ENCODE measurements around the gene ADAMTS2. TPM values are rescaled to one million over a fixed set of nuclear protein-coding genes. Genes with fewer than 3 reads are reported as not detected.

The ADAMTS2 gene
- total RNA-seq, 1 donor from 2014 or later: not detected

DNA sequence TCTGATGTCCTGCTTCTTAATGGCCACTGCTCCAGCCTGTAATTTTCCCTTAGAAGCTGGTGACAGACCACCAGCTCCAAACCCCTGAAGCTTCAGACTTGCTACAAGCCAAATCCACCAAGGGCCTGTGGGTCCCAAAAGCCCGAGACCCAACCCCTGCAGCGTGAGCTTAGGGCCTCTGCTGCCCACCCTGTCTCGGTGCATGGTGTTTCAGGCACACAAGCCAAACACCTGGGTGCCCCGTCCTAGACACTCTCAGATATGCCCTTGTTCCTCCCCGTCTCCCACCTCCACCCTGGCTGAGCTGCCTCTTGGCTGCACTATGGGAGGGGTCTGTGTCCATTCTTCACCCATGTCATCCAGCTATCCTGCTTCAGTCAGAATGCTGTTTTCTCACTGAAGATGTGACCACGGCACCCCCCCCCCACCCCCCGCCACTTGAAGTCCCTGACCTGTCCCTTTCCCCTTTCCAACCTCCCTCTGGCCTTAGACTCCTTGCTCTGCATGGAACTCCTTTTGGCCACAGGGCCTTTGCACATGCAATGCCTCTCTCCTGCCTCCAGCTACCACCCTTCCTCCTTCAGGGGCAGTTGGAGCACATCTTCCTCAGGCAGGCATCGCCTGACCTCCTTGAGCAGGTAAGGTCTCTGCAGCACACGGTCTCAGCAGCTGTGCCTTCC, 229.3 kb downstream of the ADAMTS2 start:
- no peaks in the 10 kb centered on the region for H3K27me3 Mint-ChIP-seq
- TF ChIP-seq, protein P1, sequence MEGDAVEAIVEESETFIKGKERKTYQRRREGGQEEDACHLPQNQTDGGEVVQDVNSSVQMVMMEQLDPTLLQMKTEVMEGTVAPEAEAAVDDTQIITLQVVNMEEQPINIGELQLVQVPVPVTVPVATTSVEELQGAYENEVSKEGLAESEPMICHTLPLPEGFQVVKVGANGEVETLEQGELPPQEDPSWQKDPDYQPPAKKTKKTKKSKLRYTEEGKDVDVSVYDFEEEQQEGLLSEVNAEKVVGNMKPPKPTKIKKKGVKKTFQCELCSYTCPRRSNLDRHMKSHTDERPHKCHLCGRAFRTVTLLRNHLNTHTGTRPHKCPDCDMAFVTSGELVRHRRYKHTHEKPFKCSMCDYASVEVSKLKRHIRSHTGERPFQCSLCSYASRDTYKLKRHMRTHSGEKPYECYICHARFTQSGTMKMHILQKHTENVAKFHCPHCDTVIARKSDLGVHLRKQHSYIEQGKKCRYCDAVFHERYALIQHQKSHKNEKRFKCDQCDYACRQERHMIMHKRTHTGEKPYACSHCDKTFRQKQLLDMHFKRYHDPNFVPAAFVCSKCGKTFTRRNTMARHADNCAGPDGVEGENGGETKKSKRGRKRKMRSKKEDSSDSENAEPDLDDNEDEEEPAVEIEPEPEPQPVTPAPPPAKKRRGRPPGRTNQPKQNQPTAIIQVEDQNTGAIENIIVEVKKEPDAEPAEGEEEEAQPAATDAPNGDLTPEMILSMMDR (IDR thresholded peaks at IDR 0.05): no peak
- DNase-seq (no peak), ATAC-seq (ENCODE audit: low read depth) (no peak)
- POLR2A ChIA-PET: no interaction called here
- CTCF ChIA-PET: no interaction called here
- H3K36me3 Mint-ChIP-seq (ENCODE audit: low read depth): no peaks in the 10 kb centered on the region
- H3K27ac Mint-ChIP-seq: no peak overlapping the region
- H3K9me3 Mint-ChIP-seq: peaks cover 15% of the 10 kb centered on the region
- no peak overlapping the region for H3K4me3 Mint-ChIP-seq
- intact Hi-C loops (cut with micrococcal nuclease): no loop called here
- H3K4me1 Mint-ChIP-seq: no peaks in the 10 kb centered on the region

DNA sequence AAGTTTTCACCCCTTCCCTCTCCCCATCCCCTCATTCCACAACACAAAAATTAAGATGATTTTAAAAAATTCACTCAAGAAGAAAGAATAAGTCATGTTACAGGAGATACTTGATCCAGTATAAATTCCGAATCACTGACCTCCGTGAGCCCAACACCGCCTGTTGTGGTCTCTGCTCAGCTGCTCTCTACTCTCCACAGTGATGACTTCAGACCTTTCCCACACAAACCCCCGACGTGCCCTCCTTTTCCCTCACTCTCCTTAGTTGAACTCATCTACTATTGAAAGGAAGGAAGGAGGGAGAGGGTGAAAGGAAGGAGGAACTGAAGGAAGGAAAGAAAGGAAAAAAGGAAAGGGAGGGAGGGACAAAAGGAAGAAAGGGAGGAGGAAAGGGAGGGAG, 230.0 kb downstream of the ADAMTS2 start:
- ATAC-seq (ENCODE audit: low read depth): no peak
- Mint-ChIP-seq H3K27me3 (no peaks in the 10 kb centered on the region), H3K27ac (no peak overlapping the region), H3K36me3 (ENCODE audit: low read depth) (no peaks in the 10 kb centered on the region), H3K4me1 (no peaks in the 10 kb centered on the region), H3K4me3 (no peak overlapping the region), H3K9me3 (peaks cover 15% of the 10 kb centered on the region)
- intact Hi-C loops (cut with micrococcal nuclease): no loop called here
- TF ChIP-seq, protein P1 (IDR thresholded peaks at IDR 0.05): no peak
- no peak for DNase-seq
- ChIA-PET CTCF (no interaction called here), POLR2A (no interaction called here)

DNA sequence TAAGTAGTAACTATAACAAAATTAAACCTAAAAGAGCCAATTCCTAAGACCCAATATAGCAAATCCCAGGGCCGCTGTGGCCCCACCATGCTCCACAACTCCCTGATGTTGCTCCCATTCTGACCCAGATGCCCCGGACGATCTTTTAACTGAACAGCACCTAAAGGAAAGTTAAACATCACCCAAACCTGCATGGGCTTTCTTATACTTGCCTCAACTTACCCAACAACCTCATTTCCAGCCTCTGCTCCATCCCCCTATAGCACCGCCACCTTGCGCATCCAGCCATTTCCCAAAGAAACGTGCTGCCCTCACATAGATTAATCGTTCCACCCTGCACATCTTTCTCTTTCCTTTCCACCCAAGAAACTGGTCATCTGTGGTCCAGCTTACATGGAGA, 230.5 kb downstream of the ADAMTS2 start:
- Mint-ChIP-seq H3K9me3 (peaks cover 15% of the 10 kb centered on the region), H3K4me1 (no peaks in the 10 kb centered on the region), H3K4me3 (no peak overlapping the region), H3K27ac (no peak overlapping the region), H3K27me3 (no peaks in the 10 kb centered on the region), H3K36me3 (ENCODE audit: low read depth) (no peaks in the 10 kb centered on the region)
- TF ChIP-seq, protein P1 (IDR thresholded peaks at IDR 0.05): no peak
- ChIA-PET POLR2A (no interaction called here), CTCF (no interaction called here)
- DNase-seq (no peak), ATAC-seq (ENCODE audit: low read depth) (no peak)
- intact Hi-C loops (cut with micrococcal nuclease): no loop called here

DNA sequence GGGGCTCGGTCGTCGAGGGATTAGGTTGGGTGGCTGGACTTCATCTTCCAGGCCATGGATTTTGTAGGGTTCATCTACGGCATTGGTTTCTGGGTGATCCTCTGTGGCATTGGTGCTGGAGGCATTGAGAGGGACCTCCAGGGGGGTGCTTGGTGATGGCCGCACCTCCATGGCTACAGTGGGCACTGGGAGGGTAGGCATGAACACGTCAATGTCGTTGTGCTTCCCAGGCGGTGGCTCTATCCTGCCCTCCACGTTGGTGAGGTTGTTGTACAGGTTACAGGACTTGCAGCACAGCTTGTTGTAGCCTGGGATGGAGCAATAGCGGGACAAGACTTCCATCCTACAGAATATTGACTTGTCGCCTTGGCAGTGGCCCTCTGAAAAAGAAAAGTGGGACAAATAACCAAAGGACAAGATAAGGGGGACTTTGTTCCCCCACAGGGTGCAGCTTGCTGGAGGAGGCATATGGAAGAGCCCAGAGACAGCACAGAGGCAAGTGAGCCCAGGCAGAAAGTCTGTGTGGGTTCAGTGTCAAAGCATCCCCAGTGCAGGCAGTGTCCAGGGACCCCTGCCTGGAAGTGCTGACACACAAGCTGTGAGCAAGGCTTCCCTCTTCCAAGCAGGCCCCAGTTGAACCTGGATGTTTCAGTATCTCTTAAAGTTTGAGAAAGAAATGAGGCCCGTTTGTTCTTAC, 231.2 kb downstream of the ADAMTS2 start:
- ATAC-seq (ENCODE audit: low read depth) (no peak), DNase-seq (no peak)
- POLR2A ChIA-PET: no interaction called here
- no peak overlapping the region for H3K27ac Mint-ChIP-seq
- no peaks in the 10 kb centered on the region for H3K36me3 Mint-ChIP-seq (ENCODE audit: low read depth)
- H3K4me3 Mint-ChIP-seq: no peak overlapping the region
- no peaks in the 10 kb centered on the region for H3K27me3 Mint-ChIP-seq
- no peaks in the 10 kb centered on the region for H3K4me1 Mint-ChIP-seq
- TF ChIP-seq, protein P1 (IDR thresholded peaks at IDR 0.05): no peak
- peaks cover 15% of the 10 kb centered on the region for H3K9me3 Mint-ChIP-seq
- CTCF ChIA-PET: no interaction called here
- intact Hi-C loops (cut with micrococcal nuclease): no loop called here

DNA sequence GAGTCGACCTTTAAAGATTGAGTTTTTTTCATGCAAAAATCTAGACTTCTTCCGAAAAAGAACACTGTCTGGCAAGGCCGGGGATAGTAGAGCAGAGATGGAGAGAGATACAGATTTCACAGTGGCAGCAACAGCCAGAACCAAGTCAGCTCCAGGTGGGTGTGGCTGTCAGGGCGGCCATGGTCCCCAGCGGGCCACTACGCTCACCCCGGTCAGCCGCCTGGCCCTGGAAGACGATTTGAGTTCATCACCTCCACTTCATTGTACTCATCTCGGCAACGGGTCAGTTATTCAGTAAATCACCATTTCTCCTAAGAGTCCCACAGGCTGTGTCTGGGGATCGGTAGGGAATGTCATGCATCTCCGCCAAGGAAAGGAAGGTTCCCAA, 232.1 kb downstream of the ADAMTS2 start:
- Mint-ChIP-seq H3K4me1 (no peaks in the 10 kb centered on the region), H3K27ac (no peak overlapping the region), H3K4me3 (no peak overlapping the region), H3K27me3 (no peaks in the 10 kb centered on the region), H3K9me3 (peaks cover 15% of the 10 kb centered on the region), H3K36me3 (ENCODE audit: low read depth) (no peaks in the 10 kb centered on the region)
- no peak for ATAC-seq (ENCODE audit: low read depth)
- ChIA-PET CTCF (no interaction called here), POLR2A (no interaction called here)
- intact Hi-C loops (cut with micrococcal nuclease): no loop called here
- no peak for DNase-seq
- TF ChIP-seq, protein P1 (IDR thresholded peaks at IDR 0.05): no peak

All from activated B cell treated with CpG ODN at 0.5 μM for 24 hours (primary cell).